LoVo (cell line): Measurements from ENCODE around the gene KLHDC3.
"Not testable (repeated sequence)": the region's sequence is repeated elsewhere in the genome, so short reads cannot be mapped to it uniquely, and the experiment has no call there.

Experiments
- DNase-seq: peaks from one replicate; pipeline ENCODE4 v3.0.0-alpha.2; 2016; ENCODE audit warnings: low spot score

KLHDC3 gene

GRCh38 chr6:43029120-43029519, 15.1 kb downstream of the KLHDC3 start:
- DNase-seq: no peak

DNA sequence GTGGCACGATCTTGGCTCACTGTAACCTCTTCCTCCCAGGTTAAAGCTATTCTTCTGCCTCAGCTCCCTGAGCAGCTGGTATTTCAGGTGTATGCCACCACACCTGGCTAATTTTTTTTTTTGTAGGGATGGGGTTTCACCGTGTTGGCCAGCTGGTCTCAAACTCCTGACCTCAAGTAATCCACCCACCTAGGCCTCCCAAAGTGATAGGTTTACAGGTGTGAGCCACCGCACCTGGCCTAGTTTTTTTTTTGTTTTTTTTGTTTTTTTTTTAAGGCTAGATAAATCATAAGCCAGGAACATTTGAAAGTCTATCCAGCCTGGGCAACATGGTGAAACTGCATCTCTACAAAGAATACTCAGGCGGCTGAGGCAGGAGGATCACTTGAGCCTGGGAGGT, 18.3 kb downstream of the KLHDC3 start:
- DNase-seq: no peak

DNA sequence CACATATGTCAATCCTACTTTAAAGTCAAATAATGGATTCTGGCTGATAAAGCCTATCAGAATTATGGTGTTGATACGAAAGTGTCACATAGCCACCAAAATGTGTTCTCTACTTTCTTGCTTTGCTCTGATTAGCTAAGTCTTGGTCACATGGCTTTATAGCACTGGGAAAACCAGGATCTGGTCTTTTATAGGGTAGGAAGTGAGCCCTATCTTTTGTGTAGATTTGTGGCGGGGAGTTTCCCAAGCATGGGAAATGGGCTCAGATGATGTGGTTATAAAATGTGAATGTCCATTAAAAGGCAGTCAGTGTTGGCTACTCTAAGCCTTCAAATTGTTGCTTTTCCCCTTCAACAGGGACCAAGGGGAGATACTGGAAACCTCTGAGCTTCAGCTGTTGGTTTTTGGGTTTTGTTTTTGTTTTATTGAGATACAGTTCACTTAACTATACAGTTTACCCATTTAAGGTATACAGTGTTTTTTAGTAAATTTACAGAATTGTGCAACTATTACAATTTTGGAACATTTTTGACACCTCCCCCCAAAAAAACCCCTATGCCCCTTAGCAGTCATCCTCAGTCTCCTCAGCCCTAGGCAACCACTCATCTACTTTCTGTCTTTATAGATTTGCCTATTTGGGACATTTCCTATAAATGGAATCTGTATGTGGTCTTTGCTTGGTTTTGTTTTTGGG, 19.6 kb downstream of the KLHDC3 start:
- DNase-seq: no peak

DNA sequence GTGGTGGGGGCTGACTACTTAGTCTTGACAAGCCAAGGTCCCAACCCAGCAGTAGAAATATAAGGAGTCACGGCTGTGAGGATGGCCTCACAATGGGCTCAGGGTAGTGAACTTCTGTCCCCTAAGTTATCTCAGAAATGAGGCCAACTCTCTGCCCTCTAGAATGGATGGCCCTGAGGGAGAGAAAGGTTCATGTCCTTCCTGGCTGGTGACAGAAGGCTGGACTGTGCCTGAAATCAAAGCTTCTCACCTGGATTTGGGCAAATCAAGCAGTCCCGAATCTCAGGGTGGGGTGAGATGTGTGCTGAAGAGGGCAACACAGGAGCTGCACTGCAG, 20.1 kb downstream of the KLHDC3 start:
- no peak for DNase-seq

DNA sequence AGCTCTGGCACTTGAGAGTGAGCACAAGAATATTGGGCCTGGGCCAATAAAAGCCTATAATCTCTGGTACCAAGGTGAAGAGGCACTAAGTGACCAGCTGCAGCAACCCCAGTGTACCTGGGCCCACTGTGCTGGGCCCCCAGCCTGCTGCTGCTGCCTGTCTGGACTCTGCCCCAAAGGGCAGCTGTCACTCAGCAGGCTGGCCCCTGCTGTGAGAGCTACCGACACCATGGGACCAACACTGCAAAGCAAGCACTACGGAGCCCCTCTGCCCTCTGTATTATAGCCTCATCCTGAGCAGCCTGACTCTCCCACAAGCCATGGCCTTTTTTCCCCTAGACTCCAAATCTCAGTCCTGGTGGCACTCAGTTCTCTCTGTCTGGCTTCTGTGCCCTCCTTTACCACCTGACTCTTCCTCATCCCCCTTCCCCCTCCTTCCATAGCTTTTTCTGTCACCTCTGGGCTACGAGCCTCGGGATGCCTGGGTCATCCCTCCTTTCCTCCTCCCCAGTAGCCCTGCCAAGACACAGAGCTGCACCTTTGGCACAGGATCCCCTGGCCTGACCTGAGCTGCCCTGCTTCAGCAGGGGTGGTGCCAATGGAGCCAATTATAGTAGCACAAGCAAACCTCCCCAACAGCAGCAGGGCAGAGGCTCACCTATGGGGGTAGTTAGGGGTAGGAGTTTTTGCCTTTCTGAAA, 21.6 kb downstream of the KLHDC3 start:
- DNase-seq: no peak

DNA sequence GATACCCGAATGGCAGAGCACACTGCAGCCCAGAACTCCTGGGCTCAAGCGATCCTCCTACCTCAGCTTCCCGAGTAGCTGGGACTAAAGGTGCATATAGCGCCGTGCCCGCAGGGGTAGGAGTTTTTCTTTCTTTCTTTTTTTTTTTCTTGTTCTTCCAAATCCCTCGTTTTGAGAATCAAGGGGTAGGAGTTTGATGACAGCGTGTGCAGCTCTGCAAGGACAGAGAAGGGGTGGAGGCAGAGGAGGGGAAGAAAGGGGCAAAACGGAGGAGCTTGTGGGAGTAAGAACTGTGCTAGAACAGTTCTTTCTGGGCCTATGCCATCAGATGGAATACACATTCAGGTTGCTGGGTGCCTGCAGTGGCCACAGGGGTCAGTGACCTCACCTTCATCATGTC, 22.7 kb downstream of the KLHDC3 start:
- no peak for DNase-seq

GRCh38 chr6:43037197-43037596, 23.1 kb downstream of the KLHDC3 start:
- DNase-seq: no peak

DNA sequence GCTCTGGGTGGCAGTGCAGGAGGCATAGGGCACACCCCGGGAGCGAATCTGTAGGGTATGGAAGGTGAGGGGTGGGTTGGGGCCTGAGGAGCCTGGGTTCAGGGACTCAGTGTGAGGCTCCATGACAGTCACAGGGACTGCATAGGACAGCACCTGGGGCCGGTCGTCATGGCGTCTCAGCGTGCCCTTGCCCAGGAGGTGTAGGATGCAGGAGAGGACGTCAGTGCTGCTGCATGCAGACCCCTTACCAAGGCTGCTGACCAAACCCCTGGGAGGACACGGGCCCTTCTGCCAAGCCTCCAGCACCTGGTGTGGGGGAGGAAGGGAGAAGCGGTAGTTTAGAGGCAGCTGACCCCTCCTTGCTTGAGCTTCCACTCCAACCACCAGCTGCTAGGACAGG, 23.7 kb downstream of the KLHDC3 start:
- no peak for DNase-seq

DNA sequence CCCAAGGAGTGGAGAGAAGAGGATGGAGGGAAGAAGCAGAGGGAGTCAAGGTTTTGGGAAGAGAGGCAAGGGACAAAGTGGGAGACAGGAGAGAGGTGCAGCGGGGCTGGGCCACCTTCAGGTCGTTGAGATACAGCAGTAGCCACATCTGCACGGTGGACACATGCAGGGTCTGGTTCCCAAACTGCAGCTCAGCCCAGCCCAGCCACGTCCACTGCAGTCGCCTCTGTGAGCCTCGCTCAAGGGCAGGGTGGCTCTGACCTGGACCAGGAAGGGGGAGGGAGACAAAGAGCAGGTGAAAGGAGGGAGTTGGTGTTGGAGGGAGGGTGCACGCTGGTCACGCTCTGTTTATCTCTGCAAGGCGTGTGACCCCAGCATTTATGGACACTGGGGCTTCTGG, 24.7 kb downstream of the KLHDC3 start:
- DNase-seq: no peak

- no peak for DNase-seq
Observed at GRCh38 chr6:43040542-43041257, 26.7 kb downstream of the KLHDC3 start.

GRCh38 chr6:43041475-43041874, 27.4 kb downstream of the KLHDC3 start:
- not testable (repeated sequence) for DNase-seq

- no peak for DNase-seq
Observed at GRCh38 chr6:43043310-43043709, 29.3 kb downstream of the KLHDC3 start.

- no peak for DNase-seq
Observed at GRCh38 chr6:43045371-43045930, 31.4 kb downstream of the KLHDC3 start.

DNA sequence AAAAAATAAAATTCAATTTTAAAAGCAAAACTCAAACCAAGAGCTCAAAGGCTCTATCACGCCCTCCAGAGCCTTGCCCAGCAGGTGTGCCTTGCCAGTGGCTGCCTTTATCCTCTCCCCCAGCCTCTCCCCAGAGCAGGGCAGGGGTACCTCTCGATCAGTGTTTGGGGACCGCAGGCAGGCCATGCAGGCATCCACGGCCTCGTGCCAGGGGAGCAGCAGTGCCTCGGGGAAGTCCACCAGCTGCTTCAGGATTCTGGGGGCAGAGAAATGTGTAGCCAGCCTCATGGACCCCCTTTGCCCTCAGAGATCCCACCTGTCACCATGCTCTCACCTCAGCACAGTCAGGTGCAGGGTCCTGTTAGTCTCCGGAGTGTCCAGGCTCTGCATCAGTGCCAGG, 33.9 kb downstream of the KLHDC3 start:
- DNase-seq: no peak

DNA sequence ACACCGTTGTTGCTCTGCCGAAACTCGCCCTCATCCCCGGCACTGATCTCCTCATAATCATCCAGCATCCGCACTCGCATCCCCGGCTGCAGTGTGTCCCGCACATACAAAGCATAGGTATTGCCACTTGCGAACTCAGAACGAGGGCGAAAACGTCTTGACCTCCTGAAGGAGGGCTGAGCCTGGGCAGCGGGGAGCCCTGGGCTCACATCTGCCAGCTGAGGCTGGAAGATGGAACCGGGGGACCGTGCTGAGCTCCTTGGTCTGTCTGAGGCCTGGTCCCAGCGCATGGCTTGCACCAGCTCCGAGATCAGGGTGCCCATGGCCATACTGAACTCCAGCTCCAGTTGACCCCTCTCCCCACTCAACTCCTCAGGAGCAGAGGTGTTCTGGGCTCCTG, 36.9 kb downstream of the KLHDC3 start:
- no peak for DNase-seq

DNA sequence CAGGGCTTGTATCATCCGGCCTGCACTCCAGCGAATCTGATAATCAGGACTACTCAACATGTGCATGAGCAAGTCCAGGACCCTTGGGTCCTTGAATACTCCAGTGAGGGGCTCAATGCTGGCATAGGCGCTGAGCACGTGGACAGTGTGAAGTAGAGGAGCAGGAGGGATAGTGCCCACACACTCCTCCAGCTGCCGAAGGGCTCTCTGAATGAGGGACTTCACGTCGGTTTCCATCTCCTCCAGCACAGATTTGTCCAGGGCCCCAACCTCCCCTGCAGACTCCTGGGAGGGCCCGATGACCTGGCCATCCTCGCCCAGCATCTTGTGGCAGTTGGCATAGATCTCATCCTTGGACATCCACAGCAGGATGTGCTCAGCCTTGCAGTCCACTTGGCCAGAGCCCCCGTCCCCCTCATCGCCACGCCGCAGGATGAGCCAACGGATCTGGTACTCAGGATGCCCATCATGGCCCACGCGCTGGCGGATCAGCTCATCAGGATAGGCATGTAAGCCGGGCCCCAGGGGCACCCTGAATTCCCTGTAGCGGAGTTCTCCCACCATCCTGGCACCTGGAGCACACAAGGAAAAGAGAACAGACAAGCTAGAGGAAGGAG, 38.3 kb downstream of the KLHDC3 start:
- DNase-seq: no peak

DNA sequence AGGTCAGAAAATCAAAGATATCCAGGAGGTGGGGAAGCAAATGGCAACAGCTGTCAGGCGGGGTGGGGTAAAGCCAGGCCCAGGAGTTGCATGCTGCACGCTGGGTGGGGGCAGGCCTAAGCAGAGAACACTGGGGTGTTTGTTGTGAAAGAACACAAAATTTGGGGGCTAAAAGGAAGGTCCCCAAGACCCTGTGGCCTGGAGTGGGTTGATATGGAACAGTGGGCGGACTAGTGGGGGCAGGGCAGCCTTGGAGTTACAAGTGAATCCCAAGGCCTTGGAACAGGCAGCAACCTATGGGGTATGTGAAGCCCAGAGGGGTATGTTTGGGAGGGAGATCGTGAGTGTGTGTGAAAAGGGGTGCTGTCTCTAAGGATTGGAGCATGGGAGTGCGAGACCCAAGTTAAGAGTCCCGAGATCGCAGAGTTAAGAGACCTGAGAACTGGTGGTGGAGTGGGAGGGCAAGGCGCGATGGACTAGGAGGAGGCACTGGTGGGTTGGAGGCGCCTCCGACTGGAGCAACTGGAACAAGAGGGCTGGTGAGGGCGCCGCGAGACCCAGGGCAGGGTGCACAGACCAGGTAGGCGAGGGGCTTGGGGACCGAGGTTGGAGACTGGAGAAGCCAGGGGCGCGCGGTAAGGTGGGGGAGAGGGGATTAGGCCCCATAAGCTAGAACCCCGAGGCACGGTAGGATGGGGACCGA, 38.9 kb downstream of the KLHDC3 start:
- no peak for DNase-seq

DNA sequence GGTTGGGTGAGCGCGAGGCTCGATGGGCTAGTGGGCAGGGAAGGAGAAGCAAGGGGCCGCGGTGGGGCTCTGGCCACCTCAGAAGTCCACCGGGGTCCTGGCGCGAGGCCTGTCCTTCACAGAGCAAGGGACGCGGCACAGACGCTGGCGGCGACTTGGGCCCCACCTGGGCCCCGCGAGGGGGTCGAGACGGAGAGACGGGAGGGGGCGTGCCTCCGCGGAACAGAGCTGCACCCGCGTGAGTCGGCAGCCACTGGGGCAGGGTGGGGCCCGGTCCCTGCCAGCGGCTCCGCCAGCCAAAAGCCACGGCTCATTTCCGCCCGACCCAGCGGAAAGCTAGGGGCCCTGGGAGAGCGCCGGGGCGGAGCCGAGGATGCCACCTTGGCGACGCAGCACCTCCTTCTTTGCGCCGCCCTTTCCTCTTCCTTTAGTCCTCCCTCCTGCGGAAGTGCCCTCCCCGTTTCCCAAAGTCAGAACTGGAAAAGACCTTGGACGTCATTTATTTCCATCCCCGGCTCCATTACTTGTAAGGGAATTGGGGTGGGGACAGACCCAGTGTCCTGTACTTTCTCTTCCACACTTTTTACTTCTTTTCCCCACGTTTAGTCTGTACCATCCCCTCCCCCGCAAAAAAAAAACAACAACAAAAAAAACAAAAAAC, 39.6 kb downstream of the KLHDC3 start, which contains the start of gene CUL7:
CUL7 (minus strand) TSS at position 307 of the 661 bp plus-strand sequence. CDS start 1,063 bp downstream, outside the sequence.
- peak; percentile 98 for DNase-seq

- no peak for DNase-seq
Observed at GRCh38 chr6:43054206-43054943, 40.3 kb downstream of the KLHDC3 start.

DNA sequence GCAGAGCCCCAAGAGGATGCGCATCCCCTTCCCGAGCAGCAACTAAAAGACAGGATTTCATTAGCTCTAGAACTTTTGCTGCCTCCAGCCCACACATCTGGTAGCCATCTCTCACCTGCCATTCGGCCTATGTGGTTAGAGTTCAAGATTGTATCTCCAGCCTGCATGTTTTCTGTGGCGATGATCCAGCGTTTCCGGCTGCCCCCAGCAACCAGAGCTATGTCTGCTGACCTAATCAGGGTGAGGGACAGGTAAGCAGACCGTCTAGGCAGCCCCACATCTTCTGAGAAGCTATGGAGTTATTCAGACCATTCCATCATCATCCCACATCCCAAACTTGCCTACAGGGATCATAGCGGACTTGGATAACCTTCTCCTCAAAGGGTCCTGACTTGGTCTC, 41.9 kb downstream of the KLHDC3 start:
- no peak for DNase-seq

DNA sequence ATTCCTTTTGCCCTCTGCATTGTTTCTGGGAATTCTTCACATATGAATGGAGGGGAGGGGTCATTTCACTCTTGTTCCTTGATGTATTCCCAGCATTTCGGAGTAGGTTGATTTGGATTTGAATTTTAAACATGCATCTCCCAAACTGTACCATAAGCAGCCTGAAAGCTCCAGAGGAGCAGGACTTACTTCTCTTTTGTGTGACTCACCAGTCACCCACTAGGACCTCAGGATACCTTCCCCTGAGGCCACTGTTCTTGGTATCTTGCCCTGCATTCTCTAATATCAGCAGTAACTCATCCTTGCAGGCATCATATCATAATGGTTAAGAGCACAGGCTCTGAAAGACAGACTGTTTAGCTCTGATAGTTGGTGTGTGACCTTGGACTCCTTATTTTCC, 44.5 kb downstream of the KLHDC3 start:
- DNase-seq: no peak
